ENCODE results near the gene RBMS3.

DNA sequence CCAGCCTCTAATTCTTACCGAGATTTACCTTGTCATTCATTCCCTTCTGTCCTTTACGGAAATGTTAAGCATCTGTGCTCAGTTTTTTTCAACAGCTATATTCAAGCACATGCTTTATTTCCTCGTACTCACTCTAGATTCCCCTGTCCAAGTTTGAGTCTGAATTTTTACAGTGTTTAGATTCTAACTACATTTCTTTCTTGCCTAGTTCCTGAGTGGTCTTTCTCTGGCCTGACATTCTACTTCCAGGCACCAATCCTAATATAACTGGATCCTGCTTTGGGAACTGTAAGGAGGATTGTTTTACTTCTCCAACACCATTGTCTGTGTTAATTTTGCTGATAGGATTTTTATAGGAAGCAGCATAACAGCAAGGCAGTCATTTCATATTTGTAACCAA, 222.4 kb downstream of the RBMS3 start:
- TF ChIP-seq POLR2A (IDR thresholded peaks at IDR 0.05) = no peak
- TF ChIP-seq, protein P1, sequence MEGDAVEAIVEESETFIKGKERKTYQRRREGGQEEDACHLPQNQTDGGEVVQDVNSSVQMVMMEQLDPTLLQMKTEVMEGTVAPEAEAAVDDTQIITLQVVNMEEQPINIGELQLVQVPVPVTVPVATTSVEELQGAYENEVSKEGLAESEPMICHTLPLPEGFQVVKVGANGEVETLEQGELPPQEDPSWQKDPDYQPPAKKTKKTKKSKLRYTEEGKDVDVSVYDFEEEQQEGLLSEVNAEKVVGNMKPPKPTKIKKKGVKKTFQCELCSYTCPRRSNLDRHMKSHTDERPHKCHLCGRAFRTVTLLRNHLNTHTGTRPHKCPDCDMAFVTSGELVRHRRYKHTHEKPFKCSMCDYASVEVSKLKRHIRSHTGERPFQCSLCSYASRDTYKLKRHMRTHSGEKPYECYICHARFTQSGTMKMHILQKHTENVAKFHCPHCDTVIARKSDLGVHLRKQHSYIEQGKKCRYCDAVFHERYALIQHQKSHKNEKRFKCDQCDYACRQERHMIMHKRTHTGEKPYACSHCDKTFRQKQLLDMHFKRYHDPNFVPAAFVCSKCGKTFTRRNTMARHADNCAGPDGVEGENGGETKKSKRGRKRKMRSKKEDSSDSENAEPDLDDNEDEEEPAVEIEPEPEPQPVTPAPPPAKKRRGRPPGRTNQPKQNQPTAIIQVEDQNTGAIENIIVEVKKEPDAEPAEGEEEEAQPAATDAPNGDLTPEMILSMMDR (IDR thresholded peaks at IDR 0.05) = no peak
